Activated T-cell treated with anti-CD3 and anti-CD28 coated beads, Interleukin-2, amount 50 U/mL, for 1 hour (primary cell): ENCODE measurements around the gene WHRN.

Source experiments
- DNase-seq: peaks from one replicate; pipeline ENCODE4 v3.0.0-alpha.2; 2020

Gene WHRN

DNA sequence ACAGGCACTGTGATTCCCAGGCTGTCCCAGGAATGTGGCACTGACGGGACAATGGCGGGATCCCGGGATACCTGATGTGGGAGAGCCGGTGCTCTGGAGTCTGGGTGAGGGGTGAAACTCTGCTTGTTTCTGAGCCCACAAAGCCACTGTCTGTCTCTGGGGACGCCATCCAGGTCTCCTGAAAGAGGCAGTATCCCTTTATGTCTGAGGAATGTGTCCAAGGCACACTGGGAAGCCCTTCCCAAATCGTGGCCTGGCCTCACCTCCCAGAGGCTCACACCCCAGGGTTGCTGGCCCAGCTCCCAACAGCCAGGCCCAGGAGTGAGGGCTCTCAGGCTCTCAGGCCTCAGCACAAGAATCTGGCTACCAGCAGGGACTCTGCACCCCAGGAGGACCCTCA lies 148.5 kb downstream of the WHRN start:
- DNase-seq = no peak

DNA sequence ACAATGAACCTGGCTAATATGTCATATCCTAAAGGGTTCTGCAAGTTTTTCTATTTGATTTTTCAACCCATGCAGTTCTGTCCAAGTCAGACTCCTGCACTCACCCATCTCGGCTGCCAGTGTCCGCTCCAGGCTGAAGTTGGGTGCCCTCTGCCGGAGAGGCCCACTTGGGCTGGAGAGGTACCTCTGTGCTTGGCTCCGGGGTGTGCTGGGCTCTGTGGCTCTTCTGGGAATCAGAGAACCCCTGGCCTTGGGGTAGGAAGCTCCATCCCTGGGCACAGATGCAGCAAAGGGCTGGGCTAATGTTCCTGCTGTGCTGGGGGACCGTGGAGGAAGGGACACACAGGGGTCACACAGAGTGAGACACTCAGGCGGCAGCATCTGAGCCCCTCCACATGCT lies 149.5 kb downstream of the WHRN start:
- no peak for DNase-seq
